KG1 (cell line): ENCODE measurements around the gene TMTC4.
A peak's percentile ranks its signal among the peaks of the same experiment; 100 is the strongest.
"Not testable (repeated sequence)": the region's sequence is repeated elsewhere in the genome, so short reads cannot be mapped to it uniquely, and the experiment has no call there.

ENCODE experiments used
- DNase-seq: peaks from one replicate; lab custom pipeline; 2025; lab: John Stamatoyannopoulos, UW

Gene TMTC4

GRCh38 chr13:100584896-100585295, 89.7 kb downstream of the TMTC4 start:
- DNase-seq: no peak

- DNase-seq: no peak
Observed at GRCh38 chr13:100581504-100581903, 93.1 kb downstream of the TMTC4 start.

GRCh38 chr13:100581030-100581429, 93.6 kb downstream of the TMTC4 start:
- no peak for DNase-seq

- no peak for DNase-seq
Observed at GRCh38 chr13:100580045-100580444, 94.5 kb downstream of the TMTC4 start.

- DNase-seq: not testable (repeated sequence)
Observed at GRCh38 chr13:100577239-100577638, 97.4 kb downstream of the TMTC4 start.

- DNase-seq: peak; percentile 73
Observed at GRCh38 chr13:100573121-100573520, 101.5 kb downstream of the TMTC4 start.

- DNase-seq: no peak
Observed at GRCh38 chr13:100566543-100566942, 108.1 kb downstream of the TMTC4 start.

GRCh38 chr13:100565286-100565685, 109.3 kb downstream of the TMTC4 start:
- DNase-seq: no peak

GRCh38 chr13:100564444-100565223, 110.0 kb downstream of the TMTC4 start:
- no peak for DNase-seq

- DNase-seq: no peak
Observed at GRCh38 chr13:100563779-100564178, 110.8 kb downstream of the TMTC4 start.

- DNase-seq: no peak
Observed at GRCh38 chr13:100561599-100562204, 112.9 kb downstream of the TMTC4 start.

GRCh38 chr13:100561158-100561499, 113.5 kb downstream of the TMTC4 start:
- no peak for DNase-seq

- no peak for DNase-seq
Observed at GRCh38 chr13:100560498-100561157, 114.0 kb downstream of the TMTC4 start.

GRCh38 chr13:100559886-100560285, 114.7 kb downstream of the TMTC4 start:
- no peak for DNase-seq
